Neural crest cell (in vitro differentiated cells): Measurements from ENCODE around the gene MYO16. TPM values are rescaled to one million over a fixed set of nuclear protein-coding genes. Genes with fewer than 3 reads are reported as not detected.
A peak's percentile ranks its signal among the peaks of the same experiment; 100 is the strongest.

Source experiments
- DNase-seq: peaks from one replicate; pipeline ENCODE4 v3.0.0; 2021; ENCODE audit warnings: low read depth, mixed read lengths, low spot score
- H3K27ac Mint-ChIP-seq: one replicate; pipeline ENCODE4 v1.8.0; 2021; ENCODE audit warnings: mild to moderate bottlenecking, mixed read lengths; ENCODE audit not compliant: unreplicated experiment
- H3K27me3 Mint-ChIP-seq: 2 replicates; pipeline ENCODE4 v1.8.0; 2021; ENCODE audit warnings: low read depth, mild to moderate bottlenecking, mixed read lengths
- H3K36me3 Mint-ChIP-seq: 2 replicates; pipeline ENCODE4 v1.8.0; 2021; ENCODE audit warnings: low read depth, mild to moderate bottlenecking, mixed read lengths
- H3K4me1 Mint-ChIP-seq: 2 replicates; pipeline ENCODE4 v1.8.0; 2021; ENCODE audit warnings: mixed read lengths
- H3K4me3 Mint-ChIP-seq: one replicate; pipeline ENCODE4 v1.8.0; 2021; ENCODE audit warnings: mild to moderate bottlenecking, mixed read lengths
- H3K9me3 Mint-ChIP-seq: 2 replicates; pipeline ENCODE4 v1.8.0; 2021; ENCODE audit warnings: mixed read lengths
- CTCF ChIP-seq: fragments of 200-600 bp; sonication (generic); conservative IDR thresholded peaks from 2 replicates; pipeline ENCODE4 v1.5.0; 2021; ENCODE audit warnings: antibody characterized with exemption, mild to moderate bottlenecking
- total RNA-seq: library from RNA; stranded (reverse); gene quantifications from 2 replicates; pipeline ENCODE4 v1.2.1, GENCODE V29; 2021

MYO16 gene
- total RNA-seq, 1 donor from 2014 or later: 3.3 TPM

GRCh38 chr13:109220631-109221030 is 591.2 kb downstream of the MYO16 start:
- peaks cover 12% of the 10 kb centered on the region for H3K36me3 Mint-ChIP-seq
- H3K27ac Mint-ChIP-seq: no peak overlapping the region

GRCh38 chr13:109224033-109224432 is 594.6 kb downstream of the MYO16 start:
- Mint-ChIP-seq H3K36me3 (peaks cover 11% of the 10 kb centered on the region), H3K27ac (no peak overlapping the region), H3K4me3 (no peak overlapping the region), H3K9me3 (peaks cover 23% of the 10 kb centered on the region), H3K27me3 (no peaks in the 10 kb centered on the region), H3K4me1 (peaks cover under 1% of the 10 kb centered on the region)
- TF ChIP-seq CTCF: no peak
- no peak for DNase-seq

More at GRCh38 chr13:109220631-109221030, 591.2 kb downstream of the MYO16 start:
- no peak for DNase-seq
- no peak for TF ChIP-seq CTCF
- H3K9me3 Mint-ChIP-seq: peaks cover 21% of the 10 kb centered on the region
- no peaks in the 10 kb centered on the region for H3K27me3 Mint-ChIP-seq
- no peaks in the 10 kb centered on the region for H3K4me1 Mint-ChIP-seq
- H3K4me3 Mint-ChIP-seq: no peak overlapping the region

GRCh38 chr13:109226631-109227030 is 597.2 kb downstream of the MYO16 start:
- TF ChIP-seq CTCF: no peak
- H3K27ac Mint-ChIP-seq: no peak overlapping the region
- H3K4me3 Mint-ChIP-seq: no peak overlapping the region
- peaks cover 6% of the 10 kb centered on the region for H3K4me1 Mint-ChIP-seq
- peaks cover 23% of the 10 kb centered on the region for H3K9me3 Mint-ChIP-seq
- no peaks in the 10 kb centered on the region for H3K27me3 Mint-ChIP-seq
- H3K36me3 Mint-ChIP-seq: peaks cover 11% of the 10 kb centered on the region
- DNase-seq: no peak

GRCh38 chr13:109227344-109227940 is 598.0 kb downstream of the MYO16 start:
- DNase-seq: no peak
- Mint-ChIP-seq H3K4me1 (peaks cover 6% of the 10 kb centered on the region), H3K9me3 (peaks cover 23% of the 10 kb centered on the region), H3K4me3 (no peak overlapping the region), H3K27me3 (no peaks in the 10 kb centered on the region), H3K36me3 (peaks cover 11% of the 10 kb centered on the region), H3K27ac (peak overlapping the region; percentile 27)
- TF ChIP-seq CTCF: no peak

GRCh38 chr13:109228211-109228610 is 598.8 kb downstream of the MYO16 start:
- TF ChIP-seq CTCF: no peak
- H3K9me3 Mint-ChIP-seq: peaks cover 23% of the 10 kb centered on the region
- H3K4me3 Mint-ChIP-seq: no peak overlapping the region
- no peak overlapping the region for H3K27ac Mint-ChIP-seq
- H3K36me3 Mint-ChIP-seq: peaks cover 11% of the 10 kb centered on the region
- H3K4me1 Mint-ChIP-seq: peaks cover 6% of the 10 kb centered on the region
- DNase-seq: no peak
- H3K27me3 Mint-ChIP-seq: no peaks in the 10 kb centered on the region
